Measurements from ENCODE around the gene MAN1A1.

DNA sequence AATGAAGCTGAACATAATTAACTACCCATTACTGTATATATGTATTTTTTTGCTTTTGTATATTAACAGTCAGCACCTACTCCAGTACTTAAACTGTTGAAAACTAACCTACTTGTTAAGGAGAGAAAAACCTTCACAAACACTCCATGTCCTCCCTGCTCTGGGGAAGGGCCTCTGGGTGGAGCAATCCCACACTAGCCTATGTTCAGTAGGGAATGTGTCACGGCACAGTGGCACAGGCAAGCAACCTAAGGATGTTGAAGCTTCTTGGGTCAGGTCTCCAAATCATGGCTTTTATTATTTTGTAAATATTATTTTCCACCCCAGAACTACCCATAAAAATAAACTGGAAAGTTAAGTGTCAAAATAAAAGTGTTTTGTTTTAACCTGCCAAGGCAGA lies 5.3 kb downstream of the MAN1A1 start:
- TF ChIP-seq, protein P1, sequence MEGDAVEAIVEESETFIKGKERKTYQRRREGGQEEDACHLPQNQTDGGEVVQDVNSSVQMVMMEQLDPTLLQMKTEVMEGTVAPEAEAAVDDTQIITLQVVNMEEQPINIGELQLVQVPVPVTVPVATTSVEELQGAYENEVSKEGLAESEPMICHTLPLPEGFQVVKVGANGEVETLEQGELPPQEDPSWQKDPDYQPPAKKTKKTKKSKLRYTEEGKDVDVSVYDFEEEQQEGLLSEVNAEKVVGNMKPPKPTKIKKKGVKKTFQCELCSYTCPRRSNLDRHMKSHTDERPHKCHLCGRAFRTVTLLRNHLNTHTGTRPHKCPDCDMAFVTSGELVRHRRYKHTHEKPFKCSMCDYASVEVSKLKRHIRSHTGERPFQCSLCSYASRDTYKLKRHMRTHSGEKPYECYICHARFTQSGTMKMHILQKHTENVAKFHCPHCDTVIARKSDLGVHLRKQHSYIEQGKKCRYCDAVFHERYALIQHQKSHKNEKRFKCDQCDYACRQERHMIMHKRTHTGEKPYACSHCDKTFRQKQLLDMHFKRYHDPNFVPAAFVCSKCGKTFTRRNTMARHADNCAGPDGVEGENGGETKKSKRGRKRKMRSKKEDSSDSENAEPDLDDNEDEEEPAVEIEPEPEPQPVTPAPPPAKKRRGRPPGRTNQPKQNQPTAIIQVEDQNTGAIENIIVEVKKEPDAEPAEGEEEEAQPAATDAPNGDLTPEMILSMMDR (IDR thresholded peaks at IDR 0.05 in 8 of 11, conservative IDR thresholded peaks at IDR 0.05 in 3 of 11), result no peak
- TF ChIP-seq POLR2A (IDR thresholded peaks at IDR 0.05), result no peak
- TF ChIP-seq POLR2AphosphoS5 (IDR thresholded peaks at IDR 0.05), result no peak

Measured in spleen (tissue), 7 donors.